ENCODE measurements around the gene PGRMC2. TPM values are rescaled to one million over a fixed set of nuclear protein-coding genes. Genes with fewer than 3 reads are reported as not detected.

PGRMC2 gene
- total and polyA plus RNA-seq, 4 donors = 28.9 to 44.3 (median 32.1) TPM

GRCh38 chr4:128301979-128302378 lies 14.4 kb upstream of the PGRMC2 start:
- no peak for DNase-seq (ENCODE audit: low spot score)
- Histone ChIP-seq H3K27me3 (ENCODE audit: control insufficient read depth in 4 of 4, insufficient read depth in 4 of 4, low read length in 3 of 4) (no peaks in the 10 kb centered on the region), H3K27ac (ENCODE audit: low read depth in 1 of 2, low read length in 2 of 2) (no peak overlapping the region), H3K9ac (ENCODE audit: low read depth in 1 of 2, low read length in 2 of 2) (no peak overlapping the region), H3K4me3 (ENCODE audit: low read depth in 1 of 3, low read length in 3 of 3) (no peak overlapping the region), H3K4me1 (ENCODE audit: control insufficient read depth in 4 of 4, insufficient read depth in 4 of 4, low read length in 3 of 4) (peaks cover 2 to 17% (median 17%) of the 10 kb centered on the region in 4 donors), H3K36me3 (ENCODE audit: control insufficient read depth in 4 of 4, insufficient read depth in 3 of 4, low read depth in 1 of 4, low read length in 3 of 4) (no peaks in the 10 kb centered on the region), H3K9me3 (ENCODE audit: control insufficient read depth in 4 of 4, low read length in 3 of 4) (no peaks in the 10 kb centered on the region)
- TF ChIP-seq RXRA (IDR thresholded peaks at IDR 0.05) (no peak), HNF4A (conservative IDR thresholded peaks at IDR 0.05) (no peak), YY1 (IDR thresholded peaks at IDR 0.05) (no peak), EGR1 (IDR thresholded peaks at IDR 0.05; ENCODE audit: low read depth in 2 of 2) (no peak)
- 97% methylated on average over 2 of the region's 2 CpGs for WGBS

DNA sequence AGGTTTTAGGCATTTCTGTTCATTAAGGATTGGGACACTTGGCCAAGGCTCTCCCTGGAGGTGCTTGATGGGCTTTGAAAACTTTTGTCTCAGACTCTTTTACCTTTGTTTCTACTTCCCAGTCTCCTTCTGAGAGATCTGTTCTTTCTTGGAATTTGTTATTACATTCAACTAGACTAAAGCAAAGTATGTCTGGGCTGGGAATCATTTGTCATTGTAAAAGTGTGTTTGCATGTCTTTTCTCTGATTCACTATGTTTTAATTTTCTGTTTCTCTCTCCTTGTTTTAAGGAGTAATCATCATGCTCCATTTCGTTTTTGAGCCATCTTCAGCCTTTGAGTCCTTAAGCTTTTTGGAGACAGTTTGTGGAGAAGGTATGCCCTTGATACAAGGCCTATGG lies 12.2 kb upstream of the PGRMC2 start:
- 90% methylated on average over 1 of the region's 1 CpG for WGBS
- no peak for DNase-seq (ENCODE audit: low spot score)
- no peak for TF ChIP-seq YY1 (IDR thresholded peaks at IDR 0.05)
- no peak for TF ChIP-seq FOXA1 (IDR thresholded peaks at IDR 0.05)
- TF ChIP-seq SP1 (IDR thresholded peaks at IDR 0.05) = no peak
- TF ChIP-seq HNF4G (IDR thresholded peaks at IDR 0.05) = no peak
- no peak for TF ChIP-seq RAD21 (IDR thresholded peaks at IDR 0.05)
- TF ChIP-seq, protein P1, sequence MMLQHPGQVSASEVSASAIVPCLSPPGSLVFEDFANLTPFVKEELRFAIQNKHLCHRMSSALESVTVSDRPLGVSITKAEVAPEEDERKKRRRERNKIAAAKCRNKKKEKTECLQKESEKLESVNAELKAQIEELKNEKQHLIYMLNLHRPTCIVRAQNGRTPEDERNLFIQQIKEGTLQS (IDR thresholded peaks at IDR 0.05) = no peak
- no peak for TF ChIP-seq JUND (IDR thresholded peaks at IDR 0.05)
- TF ChIP-seq HNF4A (conservative IDR thresholded peaks at IDR 0.05) = no peak
- TF ChIP-seq TAF1 (conservative IDR thresholded peaks at IDR 0.05) = no peak
- no peak for TF ChIP-seq EGR1 (IDR thresholded peaks at IDR 0.05; ENCODE audit: low read depth in 2 of 2)
- TF ChIP-seq, protein P2, sequence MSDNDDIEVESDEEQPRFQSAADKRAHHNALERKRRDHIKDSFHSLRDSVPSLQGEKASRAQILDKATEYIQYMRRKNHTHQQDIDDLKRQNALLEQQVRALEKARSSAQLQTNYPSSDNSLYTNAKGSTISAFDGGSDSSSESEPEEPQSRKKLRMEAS (IDR thresholded peaks at IDR 0.05) = no peak
- no peak for TF ChIP-seq FOXA2 (IDR thresholded peaks at IDR 0.05)
- TF ChIP-seq GABPA (IDR thresholded peaks at IDR 0.05 in 1 of 2, conservative IDR thresholded peaks at IDR 0.05 in 1 of 2) = no peak
- TF ChIP-seq, protein P3, sequence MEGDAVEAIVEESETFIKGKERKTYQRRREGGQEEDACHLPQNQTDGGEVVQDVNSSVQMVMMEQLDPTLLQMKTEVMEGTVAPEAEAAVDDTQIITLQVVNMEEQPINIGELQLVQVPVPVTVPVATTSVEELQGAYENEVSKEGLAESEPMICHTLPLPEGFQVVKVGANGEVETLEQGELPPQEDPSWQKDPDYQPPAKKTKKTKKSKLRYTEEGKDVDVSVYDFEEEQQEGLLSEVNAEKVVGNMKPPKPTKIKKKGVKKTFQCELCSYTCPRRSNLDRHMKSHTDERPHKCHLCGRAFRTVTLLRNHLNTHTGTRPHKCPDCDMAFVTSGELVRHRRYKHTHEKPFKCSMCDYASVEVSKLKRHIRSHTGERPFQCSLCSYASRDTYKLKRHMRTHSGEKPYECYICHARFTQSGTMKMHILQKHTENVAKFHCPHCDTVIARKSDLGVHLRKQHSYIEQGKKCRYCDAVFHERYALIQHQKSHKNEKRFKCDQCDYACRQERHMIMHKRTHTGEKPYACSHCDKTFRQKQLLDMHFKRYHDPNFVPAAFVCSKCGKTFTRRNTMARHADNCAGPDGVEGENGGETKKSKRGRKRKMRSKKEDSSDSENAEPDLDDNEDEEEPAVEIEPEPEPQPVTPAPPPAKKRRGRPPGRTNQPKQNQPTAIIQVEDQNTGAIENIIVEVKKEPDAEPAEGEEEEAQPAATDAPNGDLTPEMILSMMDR (IDR thresholded peaks at IDR 0.05; ENCODE audit: low read depth, low read length, missing input control) = no peak
- Histone ChIP-seq H3K27ac (ENCODE audit: low read depth in 1 of 2, low read length in 2 of 2) (no peak overlapping the region), H3K9me3 (ENCODE audit: control insufficient read depth in 4 of 4, low read length in 3 of 4) (no peaks in the 10 kb centered on the region), H3K4me1 (ENCODE audit: control insufficient read depth in 4 of 4, insufficient read depth in 4 of 4, low read length in 3 of 4) (peaks cover 2 to 17% (median 16%) of the 10 kb centered on the region in 4 donors), H3K36me3 (ENCODE audit: control insufficient read depth in 4 of 4, insufficient read depth in 3 of 4, low read depth in 1 of 4, low read length in 3 of 4) (no peaks in the 10 kb centered on the region), H3K27me3 (ENCODE audit: control insufficient read depth in 4 of 4, insufficient read depth in 4 of 4, low read length in 3 of 4) (no peaks in the 10 kb centered on the region), H3K4me3 (ENCODE audit: low read depth in 1 of 3, low read length in 3 of 3) (no peak overlapping the region), H3K9ac (ENCODE audit: low read depth in 1 of 2, low read length in 2 of 2) (no peak overlapping the region)

DNA sequence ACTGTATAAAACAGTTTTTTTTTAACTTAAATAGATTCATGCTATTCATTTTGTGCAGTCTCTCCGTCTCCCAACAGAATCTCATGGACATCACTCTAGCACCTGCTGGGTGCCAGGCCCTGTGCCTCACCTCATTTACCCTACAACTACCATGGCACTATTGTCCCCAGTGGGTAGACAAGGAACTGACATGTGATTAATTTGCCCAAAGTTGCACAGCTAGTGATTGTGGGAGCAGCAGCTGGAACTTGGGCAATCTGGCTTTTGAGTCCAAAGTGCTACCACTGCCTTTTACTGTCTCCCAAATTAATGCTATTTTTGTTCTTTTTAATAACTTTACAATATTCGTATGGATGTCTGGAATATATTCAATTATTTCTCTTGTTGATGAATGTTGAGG lies 11.2 kb upstream of the PGRMC2 start:
- Histone ChIP-seq H3K4me1 (ENCODE audit: control insufficient read depth in 4 of 4, insufficient read depth in 4 of 4, low read length in 3 of 4) (peaks cover 2 to 17% (median 16%) of the 10 kb centered on the region in 4 donors), H3K27ac (ENCODE audit: low read depth in 1 of 2, low read length in 2 of 2) (no peak overlapping the region), H3K36me3 (ENCODE audit: control insufficient read depth in 4 of 4, insufficient read depth in 3 of 4, low read depth in 1 of 4, low read length in 3 of 4) (no peaks in the 10 kb centered on the region), H3K9me3 (ENCODE audit: control insufficient read depth in 4 of 4, low read length in 3 of 4) (no peaks in the 10 kb centered on the region), H3K27me3 (ENCODE audit: control insufficient read depth in 4 of 4, insufficient read depth in 4 of 4, low read length in 3 of 4) (no peaks in the 10 kb centered on the region), H3K4me3 (ENCODE audit: low read depth in 1 of 3, low read length in 3 of 3) (no peak overlapping the region), H3K9ac (ENCODE audit: low read depth in 1 of 2, low read length in 2 of 2) (no peak overlapping the region)
- no peak for DNase-seq (ENCODE audit: low spot score)
- WGBS = 67% methylated on average over 2 of the region's 2 CpGs
- TF ChIP-seq RXRA (IDR thresholded peaks at IDR 0.05) (peak; percentile 77 to 84), SP1 (IDR thresholded peaks at IDR 0.05) (peak; percentile 52), JUND (IDR thresholded peaks at IDR 0.05) (peak in 1 of 2 donors; percentile 25), RAD21 (IDR thresholded peaks at IDR 0.05) (peak; percentile 44 to 74), EGR1 (IDR thresholded peaks at IDR 0.05; ENCODE audit: low read depth in 2 of 2) (no peak), YY1 (IDR thresholded peaks at IDR 0.05) (no peak), HNF4A (conservative IDR thresholded peaks at IDR 0.05) (peak; percentile 89 to 92), HNF4G (IDR thresholded peaks at IDR 0.05) (peak; percentile 74)
- TF ChIP-seq, protein P3 (IDR thresholded peaks at IDR 0.05; ENCODE audit: low read depth, low read length, missing input control) = peak; percentile 46
- TF ChIP-seq, protein P2 (IDR thresholded peaks at IDR 0.05) = peak; percentile 23
